ENCODE measurements around the gene MMP24. TPM values are rescaled to one million over a fixed set of nuclear protein-coding genes. Genes with fewer than 3 reads are reported as not detected.
"Not testable (repeated sequence)": the region's sequence is repeated elsewhere in the genome, so short reads cannot be mapped to it uniquely, and the experiment has no call there.

Gene MMP24
- total and polyA plus RNA-seq, 2 of the 13 experiments (the other 11 are each of a cell fraction or from before 2014, with no cell fraction given) = 0.29 to 0.35 TPM

DNA sequence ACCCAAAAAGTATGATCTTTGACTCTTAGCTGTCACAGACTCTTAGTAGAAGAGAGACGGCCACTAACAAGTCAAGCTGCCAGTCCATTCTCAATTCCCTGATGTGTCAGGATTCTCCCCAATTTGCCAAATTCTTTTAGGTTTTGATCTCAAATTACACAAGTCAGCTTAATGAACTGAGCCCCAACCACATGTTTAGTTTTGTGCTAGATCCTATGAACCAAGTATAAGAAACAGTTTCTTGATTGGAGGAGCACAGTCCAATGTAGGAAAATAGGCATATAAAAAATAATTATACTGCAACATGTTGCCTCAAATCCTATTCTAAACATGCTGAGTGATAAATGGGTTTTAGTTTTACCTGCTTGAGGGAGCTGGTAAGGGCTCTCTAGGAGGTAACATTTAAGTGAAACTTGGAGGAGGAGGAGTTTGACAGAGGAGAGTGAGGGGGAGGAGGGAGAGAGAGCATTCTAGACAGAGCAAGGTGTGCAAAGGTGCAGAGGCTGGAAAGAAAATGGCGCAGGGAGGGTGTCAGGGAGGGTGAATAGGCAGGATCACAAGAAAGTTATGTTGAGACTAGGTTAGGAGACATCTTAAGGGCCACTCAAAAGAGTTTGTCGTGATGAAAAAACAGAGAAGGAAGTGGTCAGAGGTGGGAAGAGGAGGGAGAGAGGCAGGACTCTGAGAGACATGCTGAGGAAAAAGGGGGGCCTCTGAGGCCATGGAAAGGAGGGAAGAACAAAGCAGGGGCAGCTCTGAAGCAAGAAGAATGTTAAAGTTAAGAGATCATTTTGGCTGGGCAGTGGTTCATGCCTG lies 88.5 kb downstream of the MMP24 start:
- Histone ChIP-seq H3K4me2 (ENCODE audit: low read depth, low read length) (no peak overlapping the region), H4K20me1 (ENCODE audit: insufficient read depth, low read length) (no peaks in the 10 kb centered on the region), H3K27me3 (ENCODE audit: control insufficient read depth in 1 of 2, insufficient read depth in 2 of 2, low read length in 2 of 2) (no peaks in the 10 kb centered on the region), H3K4me3 (replicated peaks in 1 of 3; ENCODE audit: insufficient read depth in 1 of 3, low read depth in 2 of 3, low read length in 3 of 3) (no peak overlapping the region), H3K9ac (ENCODE audit: insufficient read depth, low read depth, low read length) (no peak overlapping the region), H3K4me1 (ENCODE audit: insufficient read depth, low read length) (peaks cover 21% of the 10 kb centered on the region), H2AFZ (ENCODE audit: low read length) (no peak overlapping the region), H3K9me3 (ENCODE audit: low read length) (no peaks in the 10 kb centered on the region), H3K79me2 (ENCODE audit: insufficient read depth, low read length) (no peaks in the 10 kb centered on the region), H3K27ac (ENCODE audit: extremely low read length, insufficient read depth, low read length) (no peak overlapping the region), H3K36me3 (replicated peaks in 1 of 2; ENCODE audit: control insufficient read depth in 1 of 2, insufficient read depth in 2 of 2, low read length in 2 of 2) (peaks cover 7 to 24% of the 10 kb centered on the region in 2 experiments)
- no peak for ATAC-seq
- peak; percentile 53; the same call in 1 of the 2 replicates for TF ChIP-seq ZNF263 (CRISPR knock-in tag; IDR thresholded peaks at IDR 0.05)
- no peak for TF ChIP-seq ZMYM4 (CRISPR knock-in tag; IDR thresholded peaks at IDR 0.05)
- intact Hi-C loops (cut with micrococcal nuclease; ENCODE audit: unreplicated experiment) (no loop called here), in situ Hi-C loops (cut with HindIII; ENCODE audit: extremely low pct_ligation_motif_present, low pct_unique_long_range_greater_than_20kb) (no loop called here)
- FAIRE-seq = no peak
- ChIA-PET CTCF (ENCODE audit: low intra/inter-chr PET ratio, low total read pairs) (no interaction called here), POLR2A (no interaction called here)
- no TSS peak for BruUV-seq (replicated peaks)
- WGBS (ENCODE audit: low lambda C conversion rate) = 96% methylated on average over 3 of the region's 3 CpGs
- no peak for DNase-seq (ENCODE audit: low spot score)

DNA sequence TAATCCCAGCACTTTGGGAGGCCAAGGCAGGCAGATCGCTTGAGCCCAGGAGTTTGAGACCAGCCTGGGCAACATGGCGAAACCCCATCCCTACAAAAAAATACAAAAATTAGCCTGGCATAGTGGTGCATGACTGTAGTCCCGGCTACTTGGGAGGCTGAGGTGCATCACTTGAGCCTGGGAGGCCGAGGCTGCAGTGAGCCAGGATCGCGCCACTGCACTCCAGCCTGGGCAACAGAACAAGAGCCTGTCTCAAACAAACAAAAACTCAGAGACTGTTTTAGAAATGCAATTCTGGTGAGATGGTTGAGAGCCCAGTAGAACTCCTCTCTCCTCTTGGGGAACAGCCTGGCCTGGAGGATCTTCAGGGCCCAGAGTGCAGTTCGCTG lies 89.1 kb downstream of the MMP24 start:
- H3K4me2 ChIP-seq (ENCODE audit: low read depth, low read length); BruUV-seq (replicated peaks); H4K20me1 ChIP-seq (ENCODE audit: insufficient read depth, low read length); intact Hi-C loops (cut with micrococcal nuclease; ENCODE audit: unreplicated experiment); H3K9ac ChIP-seq (ENCODE audit: insufficient read depth, low read depth, low read length); H3K27ac ChIP-seq (ENCODE audit: extremely low read length, insufficient read depth, low read length); H3K9me3 ChIP-seq (ENCODE audit: low read length); H2AFZ ChIP-seq (ENCODE audit: low read length); CTCF ChIA-PET (ENCODE audit: low intra/inter-chr PET ratio, low total read pairs); H3K79me2 ChIP-seq (ENCODE audit: insufficient read depth, low read length); ATAC-seq; H3K4me3 ChIP-seq (replicated peaks in 1 of 3; ENCODE audit: insufficient read depth in 1 of 3, low read depth in 2 of 3, low read length in 3 of 3); DNase-seq (ENCODE audit: low spot score); FAIRE-seq; in situ Hi-C loops (cut with HindIII; ENCODE audit: extremely low pct_ligation_motif_present, low pct_unique_long_range_greater_than_20kb); H3K27me3 ChIP-seq (ENCODE audit: control insufficient read depth in 1 of 2, insufficient read depth in 2 of 2, low read length in 2 of 2): not testable (repeated sequence)
- peaks cover 7 to 23% of the 10 kb centered on the region in 2 experiments for H3K36me3 ChIP-seq (replicated peaks in 1 of 2; ENCODE audit: control insufficient read depth in 1 of 2, insufficient read depth in 2 of 2, low read length in 2 of 2)
- peaks cover 27% of the 10 kb centered on the region for H3K4me1 ChIP-seq (ENCODE audit: insufficient read depth, low read length)
- POLR2A ChIA-PET = interaction anchor here (3.4 kb wide), 1 partner anchor 12 kb away, joined by 21 read pairs; no protein-coding TSS in a partner anchor
- WGBS (ENCODE audit: low lambda C conversion rate) = 92% methylated on average over 7 of the region's 7 CpGs

All from HepG2 (cell line).